Transverse colon (tissue), 4 donors: ENCODE measurements around the gene RNF10. TPM values are rescaled to one million over a fixed set of nuclear protein-coding genes. Genes with fewer than 3 reads are reported as not detected.

Experiments
- DNase-seq: peaks from one replicate; pipeline ENCODE4 v3.0.0-alpha.2; 2019
- H3K27ac ChIP-seq, 4 donors: fragments of 200-600 bp; sonication (generic); 2 replicates each; pipeline ENCODE4 v1.5.1; 2016 to 2018; ENCODE audit warnings: inconsistent platforms in 4 of 4
- H3K27me3 ChIP-seq: fragments of 200-600 bp; sonication (generic); 2 replicates; pipeline ENCODE4 v1.5.1; 2017; ENCODE audit warnings: inconsistent platforms
- H3K36me3 ChIP-seq, 4 donors: fragments of 200-600 bp; sonication (generic); 2 replicates each; pipeline ENCODE4 v1.5.1; 2017 to 2019; ENCODE audit warnings: inconsistent platforms in 4 of 4
- H3K4me1 ChIP-seq, 4 donors: fragments of 200-600 bp; sonication (generic); 2 replicates each; pipeline ENCODE4 v1.5.1; 2017 to 2020; ENCODE audit warnings: inconsistent platforms in 4 of 4
- H3K4me3 ChIP-seq, 4 donors: fragments of 200-600 bp; sonication (generic); 1 replicate in 1 of 4; 2 replicates in 3 of 4; pipeline versions ENCODE4 v1.5.1 to v1.6.1; 2017 to 2019; ENCODE audit warnings: inconsistent platforms in 4 of 4
- H3K9me3 ChIP-seq, 2 donors: fragments of 200-600 bp; sonication (generic); 2 replicates each; pipeline ENCODE4 v1.5.1; 2017 to 2019; ENCODE audit warnings: inconsistent platforms in 2 of 2
- CTCF ChIP-seq, 5 experiments: fragments of 200-600 bp in 3 of 5; fragments of 450-650 bp in 2 of 5; sonication (generic) in 3 of 5; IDR thresholded peaks; 1 replicate in 2 of 5; 2 replicates in 3 of 5; pipeline ENCODE4 v1.5.1; 2016 to 2017; ENCODE audit warnings: antibody characterized with exemption in 5 of 5, inconsistent platforms in 3 of 5, mild to moderate bottlenecking in 2 of 5, moderate library complexity in 1 of 5
- POLR2A ChIP-seq: fragments of 450-650 bp; IDR thresholded peaks from one replicate; pipeline ENCODE4 v1.6.1; 2016; ENCODE audit warnings: antibody characterized with exemption, mild to moderate bottlenecking, moderate library complexity
- POLR2AphosphoS5 ChIP-seq, 3 donors: sonication (generic); formaldehyde crosslinking; IDR thresholded peaks; one replicate each; pipeline ENCODE4 v1.6.1; 2016; ENCODE audit warnings: antibody characterized with exemption in 3 of 3
- WGBS, 2 donors: methylation state at CpG; one replicate each; pipeline ENCODE4 v1.1.5; 2018; ENCODE audit warnings: low coverage in 1 of 2; 5-methylcytosine and 5-hydroxymethylcytosine counted together
- in situ Hi-C, 4 donors: fragments of 200-750 bp; cut with MboI; loops; one replicate each; pipeline versions ENCODE4 v1.15.0 to v1.15.1; 2017; ENCODE audit warnings: low sequenced_read_pairs in 3 of 4, low pct_ligation_motif_present in 1 of 4, low pct_unique_long_range_greater_than_20kb in 1 of 4
- intact Hi-C: fragments of 100-400 bp; cut with DNase I; formaldehyde crosslinking; loops from one replicate; pipeline ENCODE4 v1.15.1; 2023; ENCODE audit warnings: low total_unique reads
- small RNA-seq, 4 donors: library from RNA; depleted of rRNA; stranded (forward); fragments of <200 nt; gene quantifications; one replicate each; pipeline ENCODE3, GENCODE V24; 2016
- total RNA-seq, 4 donors: library from RNA; depleted of rRNA; stranded (reverse); fragments of >200 nt; gene quantifications; one replicate each; pipeline ENCODE4 v1.1.0, GENCODE V29; 2016

Gene RNF10
- total RNA-seq, 4 donors from 2014 or later, result 204 to 317 (median 213) TPM

GRCh38 chr12:120620624-120621023 is 86.5 kb downstream of the RNF10 start:
- DNase-seq, result peak; percentile 74
- intact Hi-C loops, result no loop called here
- TF ChIP-seq POLR2AphosphoS5 (IDR thresholded peaks at IDR 0.05) (peak in 2 of 3 donors; percentile 52 to 80), CTCF (IDR thresholded peaks at IDR 0.05) (peak in 1 of 5 experiments; percentile 17), POLR2A (no peak)
- H3K27me3 ChIP-seq, result peaks cover 8% of the 10 kb centered on the region
- H3K4me1 ChIP-seq, result peaks cover 0 to 11% (median 3%) of the 10 kb centered on the region in 4 donors
- WGBS, 2 donors, result 82% methylated on average over 2 of the region's 2 CpGs; no CpG with 5 or more reads in 1 of the 2 donors
- H3K4me3 ChIP-seq, result no peak overlapping the region
- in situ Hi-C loops, result no loop called here
- H3K9me3 ChIP-seq, result no peaks in the 10 kb centered on the region
- H3K27ac ChIP-seq, result peak overlapping the region; percentile 14 to 48 (median 34)
- no peaks in the 10 kb centered on the region for H3K36me3 ChIP-seq

DNA sequence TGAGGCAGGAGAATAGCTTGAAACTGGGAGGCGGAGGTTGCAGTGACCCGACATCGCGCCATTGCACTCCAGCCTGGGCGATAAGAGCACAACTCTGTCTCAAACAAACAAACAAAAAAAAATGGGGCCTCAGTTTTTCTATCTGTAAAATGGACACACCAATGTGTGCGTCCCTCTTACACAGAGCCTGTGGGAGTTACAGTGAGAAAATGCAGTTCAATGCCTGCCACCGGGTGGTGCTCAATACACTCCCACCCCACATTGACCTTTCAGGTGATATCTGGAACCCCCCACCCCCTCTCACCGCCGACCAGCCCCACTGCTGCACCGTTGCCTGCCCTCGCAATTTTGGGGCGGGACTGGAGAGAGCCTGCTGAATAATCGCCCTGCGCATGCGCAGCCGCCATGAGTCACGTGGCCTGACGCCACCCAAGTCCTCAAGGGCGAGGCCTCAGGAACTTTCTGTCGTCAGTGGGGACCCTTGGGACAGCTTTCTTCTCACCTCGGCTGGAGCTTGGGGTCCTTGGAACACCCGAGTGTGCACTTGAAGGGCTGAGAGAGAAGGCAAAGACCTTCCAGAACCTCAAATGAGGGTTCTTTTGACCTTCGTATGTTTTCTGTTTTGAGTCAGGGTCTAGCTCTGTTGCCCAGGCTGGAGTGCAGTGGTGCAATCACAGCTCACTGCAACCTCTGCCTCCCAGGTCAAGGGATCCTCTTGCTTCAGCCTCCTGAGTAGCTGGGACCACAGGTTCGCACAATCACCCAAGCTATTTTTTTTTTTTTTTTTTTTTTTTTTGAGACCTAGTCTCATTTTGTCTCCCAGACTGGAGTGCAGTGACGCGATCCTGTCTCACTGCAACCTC is 91.6 kb downstream of the RNF10 start:
- no peaks in the 10 kb centered on the region for H3K27me3 ChIP-seq
- H3K27ac ChIP-seq, result no peak overlapping the region
- H3K9me3 ChIP-seq, result no peaks in the 10 kb centered on the region
- WGBS, 2 donors, result 84 to 100% methylated on average over 1 to 23 of the region's 26 CpGs
- intact Hi-C loops (no loop called here), in situ Hi-C loops (loop anchor here in 3 of 4 donors (25.0 kb wide), 1 partner anchor 337 kb away; no protein-coding TSS in a partner anchor)
- no peak for DNase-seq
- H3K4me1 ChIP-seq, result peaks cover 0 to 11% (median 1%) of the 10 kb centered on the region in 4 donors
- no peak overlapping the region for H3K4me3 ChIP-seq
- H3K36me3 ChIP-seq, result no peaks in the 10 kb centered on the region
- TF ChIP-seq POLR2A (no peak), CTCF (IDR thresholded peaks at IDR 0.05) (peak in 2 of 5 experiments; percentile 3 to 20)

Small RNAs within 50 kb of the gene (small RNA-seq; reads per million reads assigned to genes)
- gene RF00019, result 0 reads per million in 4 donors

Other genes starting within 250 kb of the RNF10 start
- under 1 TPM; under 0.01 TPM for gene RNU4-2, start 242.5 kb upstream of the RNF10 start, total RNA-seq
- under 1 TPM in 3 of 4 donors, not detected in 1; under 0.01 TPM for gene RNU4-1, start 241.1 kb upstream of the RNF10 start, total RNA-seq
- 1 to 10 TPM in 1 of 4 donors, under 1 TPM in 1, not detected in 2; 0.95 to 1.9 TPM for gene SIRT4, start 232.0 kb upstream of the RNF10 start, total RNA-seq
- not detected for gene PLA2G1B, start 206.6 kb upstream of the RNF10 start, total RNA-seq
- gene MSI1, start 165.2 kb upstream of the RNF10 start, total RNA-seq, result 1 to 10 TPM in 1 of 4 donors, under 1 TPM in 1, not detected in 2; 0.82 to 7.5 TPM
- gene COX6A1, start 96.2 kb upstream of the RNF10 start, total RNA-seq, result 1,000 to 10,000 TPM in 2 of 4 donors, 100 to 1,000 TPM in 2; 469 to 1,865 (median 1,048) TPM
- 10 to 100 TPM in 3 of 4 donors, 1 to 10 TPM in 1; 7.2 to 20.9 (median 11.9) TPM for gene TRIAP1, start 88.0 kb upstream of the RNF10 start, total RNA-seq
- gene GATC, start 87.9 kb upstream of the RNF10 start, total RNA-seq, result 10 to 100 TPM; 15.5 to 21.6 (median 19.2) TPM
- 10 to 100 TPM; 33.7 to 93.8 (median 64.5) TPM for gene SRSF9, start 64.6 kb upstream of the RNF10 start, total RNA-seq
- gene DYNLL1, start 38.2 kb upstream of the RNF10 start, total RNA-seq, result 100 to 1,000 TPM in 3 of 4 donors, 10 to 100 TPM in 1; 60.5 to 291 (median 190) TPM
- 10 to 100 TPM; 20.9 to 34.9 (median 31.9) TPM for gene COQ5, start 5.2 kb upstream of the RNF10 start, total RNA-seq
- 10 to 100 TPM in 3 of 4 donors, not detected in 1; 31.5 to 56.5 (median 43.7) TPM for gene POP5, start 47.0 kb downstream of the RNF10 start, total RNA-seq
- gene CABP1, start 106.3 kb downstream of the RNF10 start, total RNA-seq, result 1 to 10 TPM in 2 of 4 donors, under 1 TPM in 1, not detected in 1; 0.60 to 7.5 (median 4.4) TPM
- gene MLEC, start 152.8 kb downstream of the RNF10 start, total RNA-seq, result 100 to 1,000 TPM in 3 of 4 donors, 10 to 100 TPM in 1; 75.6 to 153 (median 130) TPM
- 10 to 100 TPM in 3 of 4 donors, 1 to 10 TPM in 1; 9.8 to 25.4 (median 21.5) TPM for gene UNC119B, start 176.1 kb downstream of the RNF10 start, total RNA-seq
- 100 to 1,000 TPM; 224 to 338 (median 297) TPM for gene ACADS, start 191.5 kb downstream of the RNF10 start, total RNA-seq